HG03439 (cell line): ENCODE results near the gene RLBP1.

Experiments
- ATAC-seq: cut with Tn5 transposase; IDR thresholded peaks from one replicate; pipeline ENCODE4 v1.9.1; 2021; ENCODE audit warnings: mild to moderate bottlenecking, moderate library complexity; ENCODE audit not compliant: unreplicated experiment

Gene RLBP1

DNA sequence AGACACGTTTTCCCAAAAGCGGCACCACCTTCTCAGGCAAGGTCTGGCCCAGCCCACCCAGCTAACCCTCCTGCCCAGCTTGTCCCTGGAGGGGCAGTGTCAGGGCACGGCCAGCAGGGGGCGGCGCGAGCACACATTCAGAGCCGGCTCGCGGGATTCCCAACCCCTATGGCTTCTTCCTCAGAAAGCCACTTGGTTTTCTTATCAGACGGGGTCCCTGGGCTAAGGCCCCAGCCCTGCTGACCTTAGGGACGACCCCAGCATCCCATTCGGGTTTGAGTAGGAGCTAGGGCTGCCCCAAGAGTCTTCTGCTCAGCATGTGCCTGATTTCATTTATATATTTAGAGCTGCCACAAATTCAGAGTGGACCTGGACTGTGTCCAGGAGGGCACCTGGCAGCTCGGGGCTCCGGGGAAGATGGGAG is 14.5 kb downstream of the RLBP1 start:
- ATAC-seq, result peak; percentile 67

- ATAC-seq, result no peak
Measured at GRCh38 chr15:89205991-89206585, 15.3 kb downstream of the RLBP1 start.

DNA sequence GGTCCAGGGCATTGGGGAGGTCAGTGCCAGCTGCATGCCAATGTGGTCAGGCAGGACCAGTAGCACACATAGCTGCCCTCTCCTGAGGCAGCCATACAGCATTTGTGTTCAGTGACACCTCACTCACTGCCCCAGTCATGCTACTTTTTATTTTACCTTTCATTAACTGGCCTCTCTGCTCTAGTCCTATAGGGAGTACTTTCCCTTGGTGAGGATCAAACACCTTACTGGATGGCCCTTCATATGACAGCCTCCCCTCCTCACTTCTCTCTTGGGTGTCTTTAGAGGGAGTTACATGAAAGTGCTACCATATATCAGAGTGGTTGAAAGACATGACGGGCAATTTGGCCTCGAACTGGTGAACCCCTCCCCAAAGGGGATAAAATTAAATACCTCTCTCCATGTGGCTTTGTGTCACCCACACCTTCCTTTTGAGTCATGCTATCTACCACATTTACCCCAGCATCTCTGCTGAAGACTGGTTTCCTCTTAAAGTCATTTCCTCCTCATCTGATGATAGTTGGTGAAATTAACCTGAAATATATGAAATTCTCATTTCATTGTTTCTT is 17.6 kb downstream of the RLBP1 start:
- ATAC-seq, result no peak

DNA sequence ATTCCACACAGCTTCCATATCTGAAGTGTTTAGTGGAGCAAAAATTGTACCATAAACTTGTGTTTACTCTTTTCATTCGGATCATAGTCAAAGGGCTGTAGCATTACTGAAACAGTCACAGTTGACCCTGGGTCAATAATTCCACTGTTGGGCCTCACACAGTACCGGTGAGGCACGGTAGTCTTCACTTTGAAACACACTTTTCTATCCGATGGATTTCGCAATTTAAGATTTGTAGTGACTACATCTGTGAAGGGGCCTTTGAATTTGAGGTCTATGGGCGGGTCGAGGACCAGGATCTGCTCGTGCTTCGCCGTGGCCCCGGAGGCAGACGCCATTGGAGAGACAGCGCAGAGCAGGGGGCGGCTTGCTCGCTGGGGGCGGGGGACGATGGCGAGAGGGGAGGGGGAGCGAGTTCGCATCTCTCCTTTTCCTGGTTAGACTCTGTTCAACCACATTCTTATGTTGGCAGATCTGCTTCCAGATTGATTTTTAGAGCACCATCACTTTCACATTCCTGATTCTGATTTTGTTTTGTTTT is 19.8 kb downstream of the RLBP1 start:
- ATAC-seq, result no peak

- no peak for ATAC-seq
Measured at GRCh38 chr15:89200182-89200581, 21.2 kb downstream of the RLBP1 start.

GRCh38 chr15:89199746-89200145 is 21.6 kb downstream of the RLBP1 start:
- no peak for ATAC-seq

- no peak for ATAC-seq
Measured at GRCh38 chr15:89198934-89199333, 22.4 kb downstream of the RLBP1 start.

DNA sequence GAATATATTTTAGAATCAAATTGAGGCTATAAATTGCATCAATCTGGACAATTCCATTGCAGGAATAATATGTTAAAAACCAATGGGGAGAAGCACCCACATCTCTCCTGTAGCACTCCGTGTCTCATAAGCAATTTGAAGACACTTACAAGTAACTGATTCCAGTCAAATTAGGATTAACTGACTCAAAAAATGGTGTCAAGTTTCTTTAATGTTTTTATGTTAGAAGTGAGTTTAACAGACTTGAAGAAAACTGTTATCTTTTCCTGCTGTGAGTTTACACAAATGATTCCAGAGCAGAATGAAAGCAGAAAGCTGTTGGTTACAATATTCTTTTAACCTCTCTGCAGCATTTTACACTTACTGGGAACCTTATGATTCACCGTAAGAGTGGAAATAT is 23.2 kb downstream of the RLBP1 start:
- ATAC-seq, result no peak

- ATAC-seq, result no peak
Measured at GRCh38 chr15:89197503-89197971, 23.8 kb downstream of the RLBP1 start.

DNA sequence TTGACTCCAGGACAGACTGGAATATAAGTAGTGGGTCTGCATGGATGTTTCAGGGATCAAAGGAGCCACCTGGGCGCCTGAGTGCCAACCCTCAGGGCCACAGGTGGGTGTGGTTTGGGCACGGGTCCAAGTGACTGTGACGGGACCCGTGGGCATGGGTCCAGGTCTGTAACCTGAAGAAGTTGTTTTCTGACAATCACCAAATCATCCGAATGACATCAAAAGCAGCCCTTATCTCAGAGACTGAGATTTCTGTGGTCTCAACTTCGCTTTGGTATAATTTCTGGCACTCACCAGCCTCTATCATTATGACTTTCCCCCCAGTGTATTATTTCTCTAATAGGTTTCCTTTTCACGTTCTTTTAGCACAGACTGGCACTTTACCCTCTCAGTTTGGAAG is 24.4 kb downstream of the RLBP1 start:
- ATAC-seq, result no peak

- no peak for ATAC-seq
Measured at GRCh38 chr15:89196241-89196640, 25.1 kb downstream of the RLBP1 start.

DNA sequence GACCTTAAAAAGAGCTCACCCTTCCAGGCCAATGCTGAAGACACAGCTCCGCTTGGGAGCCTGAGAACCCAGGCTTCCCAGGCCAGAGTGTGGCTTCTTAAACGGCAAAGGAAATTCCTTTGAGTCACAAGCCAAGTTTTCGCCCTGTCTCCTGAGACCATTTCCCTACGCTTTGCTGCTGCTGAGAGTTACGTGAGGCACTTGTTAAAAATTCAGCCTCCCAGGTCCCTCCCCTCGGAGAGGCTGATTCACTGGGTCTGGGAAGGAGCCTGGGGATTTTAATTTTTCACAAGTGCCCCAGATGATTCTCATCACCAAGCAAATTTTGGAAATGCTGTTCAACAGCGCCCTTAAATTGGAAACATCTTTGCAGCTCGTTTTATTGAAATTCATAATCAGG is 25.5 kb downstream of the RLBP1 start:
- no peak for ATAC-seq

DNA sequence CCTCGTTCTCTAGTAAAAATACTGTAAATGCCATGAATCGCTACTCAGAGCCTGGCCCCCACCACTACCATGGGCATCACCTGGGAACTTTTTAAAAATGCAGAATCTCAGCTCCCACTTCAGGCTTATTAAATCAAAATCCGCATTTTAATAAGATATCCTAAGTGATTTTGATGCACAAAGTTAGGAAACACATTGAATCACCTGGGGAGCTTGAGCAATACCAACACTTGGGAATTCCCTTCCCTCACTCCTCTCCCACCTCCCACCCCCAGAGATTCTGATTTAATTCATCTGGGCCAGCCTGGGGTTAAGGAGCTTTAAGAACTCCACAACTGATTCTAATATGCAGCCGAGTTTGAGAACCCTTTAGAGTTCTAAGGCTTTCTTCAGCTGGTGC is 26.8 kb downstream of the RLBP1 start:
- ATAC-seq, result no peak

GRCh38 chr15:89192766-89193165 is 28.6 kb downstream of the RLBP1 start:
- ATAC-seq, result no peak

- ATAC-seq, result no peak
Measured at GRCh38 chr15:89192136-89192535, 29.2 kb downstream of the RLBP1 start.

DNA sequence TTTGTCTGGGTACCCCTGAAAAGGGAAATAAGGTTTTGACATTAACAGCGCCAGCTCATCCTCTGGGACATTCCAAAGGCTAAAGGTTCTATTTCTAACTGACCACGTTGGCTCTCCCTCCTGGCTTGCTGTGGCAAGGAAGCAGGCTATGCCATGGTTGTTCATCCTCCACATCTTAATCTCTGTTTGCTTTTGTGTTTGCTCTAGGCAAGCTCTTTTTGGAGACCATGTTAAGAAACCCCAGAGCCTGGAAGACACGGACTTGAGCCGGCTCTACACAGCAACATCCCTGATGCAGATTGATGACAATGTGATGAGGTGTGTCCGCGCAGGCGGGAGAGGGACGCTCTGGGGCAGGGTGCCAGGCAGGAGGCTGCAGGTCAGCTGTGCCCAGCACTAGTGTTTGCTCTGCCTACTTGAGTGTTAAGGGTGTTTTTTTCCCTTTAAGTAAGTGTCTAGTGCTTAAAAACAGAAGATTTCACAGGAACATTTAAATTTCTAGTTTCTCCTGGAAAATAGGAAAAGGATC is 33.3 kb downstream of the RLBP1 start:
- ATAC-seq, result no peak

GRCh38 chr15:89187301-89187985 is 33.9 kb downstream of the RLBP1 start:
- ATAC-seq, result no peak

DNA sequence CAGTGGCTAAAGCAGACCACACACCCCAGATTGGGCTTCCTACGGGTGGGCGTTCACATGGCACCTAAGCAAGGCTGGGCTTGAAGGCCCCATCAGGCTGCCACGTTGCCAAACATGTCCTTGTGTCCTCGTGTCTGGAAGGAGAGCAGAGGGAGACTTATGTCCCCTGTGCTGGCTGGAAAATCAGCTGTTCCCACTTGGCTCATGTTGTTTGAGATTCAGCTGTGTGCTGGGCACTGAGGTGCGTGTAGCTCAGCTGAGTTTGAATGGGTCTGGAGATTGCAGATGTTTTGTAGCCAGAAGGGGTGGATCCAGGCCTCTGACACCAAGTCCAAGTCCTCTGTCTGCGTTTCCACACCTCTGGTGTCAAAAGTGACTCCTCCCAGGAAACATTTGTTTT is 34.6 kb downstream of the RLBP1 start:
- no peak for ATAC-seq

DNA sequence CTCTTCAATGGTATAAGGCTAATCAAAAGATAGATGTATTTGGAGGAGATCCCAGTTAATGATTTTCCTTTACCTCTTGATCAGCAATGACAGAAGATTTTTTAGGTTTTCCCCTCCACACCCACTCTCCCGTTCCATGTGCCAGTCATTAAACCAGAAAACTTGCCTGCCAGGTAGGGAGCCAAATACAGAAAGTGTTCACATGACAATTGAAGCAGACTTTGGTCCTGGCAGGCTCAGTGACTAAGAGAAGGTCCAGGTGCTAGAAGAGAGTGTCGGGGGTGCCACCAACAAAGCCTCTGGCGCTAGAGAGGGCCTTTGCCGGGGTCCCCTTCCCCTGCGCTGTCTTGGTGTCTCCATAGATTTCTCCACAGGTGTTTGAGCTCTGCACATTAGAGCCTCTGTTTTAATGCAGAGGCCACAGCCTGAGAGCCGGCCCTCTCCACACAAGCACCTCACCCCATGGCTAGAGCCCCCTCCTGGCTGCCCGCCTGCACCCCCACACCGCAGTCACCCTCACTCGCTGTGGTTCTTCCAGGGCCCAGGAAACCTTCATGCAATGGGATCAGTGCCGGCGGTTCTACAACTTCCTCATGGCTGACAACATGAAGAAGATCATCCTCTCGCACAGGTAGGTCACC is 36.4 kb downstream of the RLBP1 start:
- ATAC-seq, result no peak

- no peak for ATAC-seq
Measured at GRCh38 chr15:89184357-89184756, 37.0 kb downstream of the RLBP1 start.
